Adipocyte (in vitro differentiated cells): ENCODE measurements around the gene CSDE1.

Experiments
- DNase-seq: peaks from one replicate; pipeline ENCODE4 v3.0.0-alpha.2; 2015; ENCODE audit warnings: low read depth
- H3K27me3 ChIP-seq: replicated peaks from 2 replicates; pipeline ENCODE4 v1.7.0; 2013; ENCODE audit warnings: mild to moderate bottlenecking, low read length, moderate library complexity; ENCODE audit not compliant: control insufficient read depth, insufficient read depth
- H3K36me3 ChIP-seq: 2 replicates; pipeline ENCODE4 v1.7.0; 2013; ENCODE audit warnings: low read length, mild to moderate bottlenecking, moderate library complexity; ENCODE audit not compliant: control insufficient read depth, insufficient read depth, severe bottlenecking
- H3K4me1 ChIP-seq: 2 replicates; pipeline ENCODE4 v1.7.0; 2013; ENCODE audit warnings: mild to moderate bottlenecking, low read length, moderate library complexity; ENCODE audit not compliant: control insufficient read depth, insufficient read depth
- H3K4me3 ChIP-seq: 2 replicates; pipeline ENCODE4 v1.7.0; 2013; ENCODE audit warnings: mild to moderate bottlenecking, low read length, moderate library complexity
- H3K9ac ChIP-seq: 2 replicates; pipeline ENCODE4 v1.7.0; 2013; ENCODE audit warnings: mild to moderate bottlenecking, low read length, moderate library complexity
- H3K9me3 ChIP-seq: 2 replicates; pipeline ENCODE4 v1.7.0; 2013; ENCODE audit warnings: mild to moderate bottlenecking, low read length, moderate library complexity; ENCODE audit not compliant: control insufficient read depth

Gene CSDE1

DNA sequence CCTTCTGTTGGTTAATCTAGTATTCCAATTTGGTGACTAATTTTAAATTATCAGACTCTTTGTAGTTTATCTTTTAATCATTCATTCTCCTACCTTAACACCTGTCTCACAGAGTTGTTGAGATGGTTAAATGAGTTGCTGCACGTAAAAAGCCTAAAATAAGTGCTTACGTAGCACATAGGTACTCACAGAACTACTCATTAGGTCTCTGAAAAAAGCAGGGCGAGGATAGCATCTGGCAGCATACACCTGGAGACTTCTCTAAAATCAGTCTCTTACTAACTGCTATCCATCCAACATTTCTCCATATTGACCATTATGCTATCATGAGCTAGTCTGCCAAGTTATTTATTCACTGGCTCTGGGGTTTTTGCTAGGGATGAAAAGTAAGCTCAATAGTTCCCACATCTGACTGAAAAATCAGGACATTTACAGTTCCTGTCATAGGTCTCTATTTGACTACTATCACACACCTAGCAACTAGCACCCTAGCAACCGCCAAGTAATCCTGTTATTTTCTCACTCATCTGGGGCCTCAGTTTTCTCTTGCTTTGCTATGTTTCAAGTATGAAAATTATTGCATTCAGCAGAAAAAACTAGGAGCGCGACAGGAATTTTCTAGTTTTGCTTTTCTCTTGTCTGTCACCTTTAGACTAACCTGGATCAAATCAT lies 11.2 kb downstream of the CSDE1 start:
- no peak overlapping the region for H3K9ac ChIP-seq
- peaks cover 87% of the 10 kb centered on the region for H3K36me3 ChIP-seq
- no peaks in the 10 kb centered on the region for H3K27me3 ChIP-seq
- peaks cover 29% of the 10 kb centered on the region for H3K4me1 ChIP-seq
- H3K9me3 ChIP-seq = no peaks in the 10 kb centered on the region
- no peak for DNase-seq
- no peak overlapping the region for H3K4me3 ChIP-seq

DNA sequence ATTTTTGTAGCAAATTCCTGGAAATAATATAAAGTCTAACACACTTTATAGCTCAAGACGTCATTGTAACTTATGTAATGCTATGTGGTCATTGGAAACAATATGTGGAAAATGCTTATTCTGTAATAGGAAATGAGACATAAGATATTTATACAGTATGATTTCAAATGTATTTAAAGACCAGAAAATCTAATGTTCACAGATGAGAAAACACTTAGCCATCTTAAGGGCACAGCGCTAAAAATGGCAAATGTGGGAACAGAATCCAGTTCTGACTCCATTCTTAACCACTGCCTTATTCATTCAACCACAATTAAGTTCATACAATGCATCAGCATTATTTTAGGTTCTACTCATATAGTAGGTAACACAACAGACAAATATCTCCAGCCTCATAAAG lies 12.5 kb downstream of the CSDE1 start:
- no peak for DNase-seq
- Histone ChIP-seq H3K27me3 (no peaks in the 10 kb centered on the region), H3K36me3 (peaks cover 94% of the 10 kb centered on the region), H3K4me3 (no peak overlapping the region), H3K4me1 (peaks cover 17% of the 10 kb centered on the region), H3K9me3 (no peaks in the 10 kb centered on the region), H3K9ac (no peak overlapping the region)

DNA sequence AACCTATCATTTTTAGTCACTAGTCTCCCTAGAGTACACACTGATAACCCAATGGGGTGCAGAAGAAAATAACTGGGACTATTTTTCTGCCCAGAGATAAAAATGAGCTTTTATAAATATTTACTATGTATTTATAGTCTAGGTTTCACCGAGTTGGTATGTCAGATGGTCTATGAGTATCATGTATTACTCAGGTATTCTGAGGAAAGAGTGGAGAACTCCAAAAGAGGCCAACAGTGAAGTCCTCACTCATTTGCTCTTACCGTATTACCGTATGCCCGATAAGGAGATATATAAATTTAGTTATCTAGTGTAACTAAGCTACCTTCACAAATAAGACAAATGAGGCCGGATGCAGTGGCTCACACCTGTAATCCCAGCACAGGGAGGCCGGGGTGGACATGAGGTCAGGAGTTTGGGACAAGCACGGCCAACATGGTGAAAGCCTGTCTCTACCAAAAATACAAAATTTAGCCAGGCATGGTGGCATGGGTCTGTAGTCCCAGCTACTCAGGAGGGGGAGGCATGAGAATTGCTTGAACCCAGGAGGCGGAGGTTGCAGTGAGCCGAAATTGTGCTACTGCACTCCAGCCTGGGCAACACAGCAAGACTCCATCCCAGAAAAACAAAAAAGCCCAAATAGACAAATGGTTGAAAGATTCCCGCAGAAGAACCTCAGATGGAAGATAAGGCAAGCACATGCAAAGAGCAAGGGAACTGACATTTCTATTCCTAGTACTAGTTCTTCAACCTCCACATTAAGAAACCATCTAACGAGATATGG lies 15.6 kb downstream of the CSDE1 start:
- Histone ChIP-seq H3K36me3 (peaks cover 92% of the 10 kb centered on the region), H3K4me1 (peaks cover 9% of the 10 kb centered on the region), H3K9ac (no peak overlapping the region), H3K4me3 (no peak overlapping the region), H3K27me3 (no peaks in the 10 kb centered on the region), H3K9me3 (no peaks in the 10 kb centered on the region)
- DNase-seq = no peak

DNA sequence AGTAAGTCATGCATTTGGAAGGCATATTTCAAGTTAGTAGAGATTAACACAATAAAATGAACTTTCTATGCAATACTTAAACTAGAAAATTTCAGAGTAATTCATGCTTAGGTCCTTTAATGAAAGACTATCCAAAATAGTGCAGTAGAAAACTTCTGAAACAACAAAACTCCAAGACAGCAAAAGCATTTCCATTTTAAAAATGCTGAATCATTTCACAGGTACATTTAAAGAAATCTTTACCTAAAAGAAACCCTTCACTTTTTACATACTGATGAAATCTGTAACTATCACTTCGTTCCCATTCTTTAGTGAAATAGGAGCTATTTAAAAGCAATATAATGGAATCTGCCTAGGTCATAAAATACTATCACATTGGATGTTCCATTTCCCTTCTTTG lies 17.5 kb downstream of the CSDE1 start:
- no peaks in the 10 kb centered on the region for H3K9me3 ChIP-seq
- DNase-seq = no peak
- no peak overlapping the region for H3K9ac ChIP-seq
- peaks cover 3% of the 10 kb centered on the region for H3K4me1 ChIP-seq
- H3K27me3 ChIP-seq = no peaks in the 10 kb centered on the region
- no peak overlapping the region for H3K4me3 ChIP-seq
- peaks cover 92% of the 10 kb centered on the region for H3K36me3 ChIP-seq

DNA sequence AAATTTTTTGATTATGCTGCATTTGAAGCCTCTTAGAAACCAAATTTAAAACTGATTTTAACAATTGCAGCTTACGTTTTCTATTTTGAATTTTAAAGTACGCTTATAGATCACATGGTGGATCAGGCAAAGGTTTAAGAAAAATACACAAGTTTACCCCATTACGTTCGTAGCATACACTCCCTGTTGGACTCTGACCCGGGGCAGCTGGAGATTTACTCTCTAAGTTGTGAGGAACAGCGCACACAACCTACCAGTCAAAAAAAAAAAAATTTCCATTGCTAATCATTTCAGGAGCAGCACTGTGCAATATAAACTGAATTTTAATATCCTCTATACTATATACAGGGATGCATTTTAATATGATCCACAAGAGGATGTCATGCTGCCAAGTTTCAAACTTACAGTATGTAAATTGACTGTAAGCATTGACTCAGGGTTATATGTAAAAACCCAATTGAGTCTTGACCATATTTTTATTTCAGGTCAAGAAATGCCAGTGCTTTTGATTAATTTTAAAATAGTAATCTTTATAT lies 20.4 kb downstream of the CSDE1 start:
- Histone ChIP-seq H3K4me1 (no peaks in the 10 kb centered on the region), H3K4me3 (no peak overlapping the region), H3K27me3 (no peaks in the 10 kb centered on the region), H3K36me3 (peaks cover 95% of the 10 kb centered on the region), H3K9ac (no peak overlapping the region), H3K9me3 (no peaks in the 10 kb centered on the region)
- DNase-seq = no peak

DNA sequence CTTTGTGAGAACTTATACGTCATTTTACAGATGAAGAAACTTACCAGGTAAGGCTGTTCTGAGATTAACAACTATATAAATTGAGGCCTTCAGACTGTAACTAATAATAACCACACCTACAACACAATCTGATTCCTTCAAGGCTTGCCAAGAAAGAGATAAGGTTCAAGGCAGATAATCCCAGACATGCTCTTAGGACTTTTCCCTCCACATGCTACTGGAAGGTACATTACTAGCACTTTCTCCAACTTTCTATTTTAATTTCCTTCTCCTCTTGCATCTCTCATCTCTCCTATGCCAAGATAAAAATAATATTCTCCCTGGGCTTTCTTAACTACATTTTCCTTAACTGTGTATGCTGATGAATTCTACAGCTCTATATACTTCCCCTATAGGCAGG lies 22.3 kb downstream of the CSDE1 start:
- H3K9ac ChIP-seq = no peak overlapping the region
- peaks cover 9% of the 10 kb centered on the region for H3K4me1 ChIP-seq
- H3K9me3 ChIP-seq = no peaks in the 10 kb centered on the region
- DNase-seq = no peak
- H3K4me3 ChIP-seq = no peak overlapping the region
- no peaks in the 10 kb centered on the region for H3K27me3 ChIP-seq
- peaks cover 95% of the 10 kb centered on the region for H3K36me3 ChIP-seq

DNA sequence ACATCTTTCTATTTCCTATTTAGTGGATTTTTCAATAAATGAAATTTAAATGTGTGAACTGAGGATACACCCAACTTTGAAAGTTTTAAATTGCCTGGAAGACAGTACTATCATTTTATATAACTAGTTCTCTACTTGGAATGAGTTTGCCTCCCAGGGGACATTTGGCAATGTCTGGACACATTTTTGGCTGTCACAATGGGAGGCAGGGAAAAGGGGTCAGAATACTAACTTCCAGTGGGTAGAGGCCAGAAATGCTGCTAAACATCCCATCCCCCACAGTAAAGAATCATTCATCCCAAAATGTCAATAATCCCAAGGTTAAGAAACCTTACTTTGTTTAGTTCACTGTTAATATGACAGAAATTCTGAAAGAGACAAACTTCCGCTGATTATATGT lies 28.0 kb downstream of the CSDE1 start:
- Histone ChIP-seq H3K9ac (no peak overlapping the region), H3K36me3 (peaks cover 95% of the 10 kb centered on the region), H3K4me3 (no peak overlapping the region), H3K4me1 (peaks cover 25% of the 10 kb centered on the region), H3K27me3 (no peaks in the 10 kb centered on the region), H3K9me3 (no peaks in the 10 kb centered on the region)
- DNase-seq = no peak

DNA sequence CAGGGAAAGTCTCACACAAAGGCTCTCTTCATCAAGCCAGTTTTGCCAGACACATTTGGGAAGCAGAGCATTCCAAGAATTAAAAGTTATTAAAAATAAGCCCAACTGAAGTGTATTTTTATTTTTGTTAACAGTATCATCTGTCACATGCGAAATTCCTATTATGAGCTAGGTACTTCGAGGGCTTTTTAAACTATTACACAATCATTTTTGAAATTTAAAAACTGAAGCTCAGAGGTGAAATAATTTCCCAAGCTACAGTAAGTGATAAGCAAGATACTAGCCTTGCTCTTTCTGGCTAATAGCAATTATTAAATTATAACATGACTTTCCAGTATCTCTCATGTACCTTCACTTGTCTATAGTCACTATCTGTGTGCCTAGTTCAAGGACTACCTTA lies 29.2 kb downstream of the CSDE1 start:
- Histone ChIP-seq H3K27me3 (no peaks in the 10 kb centered on the region), H3K4me3 (no peak overlapping the region), H3K9me3 (no peaks in the 10 kb centered on the region), H3K36me3 (peaks cover 95% of the 10 kb centered on the region), H3K9ac (no peak overlapping the region), H3K4me1 (peaks cover 25% of the 10 kb centered on the region)
- no peak for DNase-seq

DNA sequence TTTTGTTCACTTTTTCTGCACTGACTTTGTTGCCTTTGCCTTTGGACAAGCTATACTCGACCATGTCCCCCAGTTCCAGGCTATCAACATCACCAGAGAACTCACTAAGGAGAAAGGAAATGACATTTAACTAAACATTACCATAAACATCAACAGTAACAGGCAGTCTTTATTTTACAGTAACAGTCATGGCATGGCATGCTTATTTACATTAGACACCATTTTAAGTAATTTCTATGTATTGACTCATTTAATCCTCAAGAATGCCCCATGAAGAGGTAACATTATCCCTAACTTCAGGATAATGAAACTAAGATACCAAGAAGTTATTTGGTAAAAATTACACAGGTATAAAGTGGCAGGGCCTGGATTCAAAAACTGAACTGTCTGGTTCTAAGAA lies 32.6 kb downstream of the CSDE1 start:
- peaks cover 14% of the 10 kb centered on the region for H3K4me1 ChIP-seq
- no peaks in the 10 kb centered on the region for H3K9me3 ChIP-seq
- no peak overlapping the region for H3K4me3 ChIP-seq
- H3K9ac ChIP-seq = no peak overlapping the region
- no peaks in the 10 kb centered on the region for H3K27me3 ChIP-seq
- H3K36me3 ChIP-seq = peaks cover 95% of the 10 kb centered on the region
- DNase-seq = no peak

DNA sequence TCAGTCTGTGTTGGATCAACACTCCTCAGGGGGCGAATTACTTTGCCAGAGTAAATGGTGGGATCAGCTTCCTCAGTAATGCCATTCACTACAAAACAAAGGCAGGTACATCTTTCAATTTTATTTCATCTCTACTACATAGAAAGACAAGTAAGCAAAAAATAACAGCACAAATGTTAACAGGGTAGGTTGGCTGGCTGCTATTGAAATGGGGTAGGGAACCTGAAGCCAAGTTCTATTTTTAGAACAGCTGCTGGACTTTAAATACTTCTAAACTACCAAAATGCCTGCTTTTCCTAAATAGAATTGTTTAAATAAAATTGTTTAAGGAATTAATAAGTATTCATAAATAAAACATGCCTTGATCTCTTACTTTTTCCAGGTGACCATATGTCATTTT lies 33.9 kb downstream of the CSDE1 start:
- no peak for DNase-seq
- Histone ChIP-seq H3K4me1 (peaks cover 12% of the 10 kb centered on the region), H3K36me3 (peaks cover 100% of the 10 kb centered on the region), H3K9ac (no peak overlapping the region), H3K4me3 (no peak overlapping the region), H3K9me3 (no peaks in the 10 kb centered on the region), H3K27me3 (no peaks in the 10 kb centered on the region)

DNA sequence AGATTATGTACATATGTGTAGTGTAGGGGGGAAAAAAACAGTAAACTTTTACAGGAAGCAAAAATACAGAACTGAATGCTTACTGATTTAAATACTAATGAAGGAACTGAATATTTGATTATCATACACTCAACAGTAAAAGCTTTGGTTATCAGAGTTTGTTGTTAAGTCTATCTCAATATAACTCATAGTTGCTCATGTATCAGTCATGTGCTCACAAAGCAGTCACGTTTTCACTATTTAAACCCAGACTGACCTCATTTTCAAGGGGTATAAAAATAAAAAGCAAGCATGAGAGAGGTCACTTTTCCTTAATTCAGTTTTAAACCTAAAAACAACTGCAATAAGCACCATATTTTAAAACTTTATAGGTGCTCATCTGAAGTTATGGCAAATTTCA lies 34.3 kb downstream of the CSDE1 start:
- no peak overlapping the region for H3K9ac ChIP-seq
- H3K9me3 ChIP-seq = no peaks in the 10 kb centered on the region
- no peak for DNase-seq
- H3K36me3 ChIP-seq = peaks cover 100% of the 10 kb centered on the region
- H3K4me3 ChIP-seq = no peak overlapping the region
- H3K4me1 ChIP-seq = peaks cover 11% of the 10 kb centered on the region
- no peaks in the 10 kb centered on the region for H3K27me3 ChIP-seq
